SK-N-SH (cell line): Measurements from ENCODE around the gene NOP9. TPM values are rescaled to one million over a fixed set of nuclear protein-coding genes. Genes with fewer than 3 reads are reported as not detected.

Experiments used
- CTCF ChIA-PET: fragments of 300-600, 350-600 bp; formaldehyde crosslinking; extraction: SDS; loops from one replicate; lab custom pipeline; 2021; lab: Yijun Ruan, JAX
- POLR2A ChIA-PET: fragments of 350-600 bp; sonication (Branson Sonifier 250); formaldehyde crosslinking; extraction: SDS; loops from one replicate; lab custom pipeline; 2020; ENCODE audit warnings: antibody characterized with exemption, inconsistent platforms; lab: Yijun Ruan, JAX
- DNase-seq: peaks from one replicate; pipeline ENCODE4 v3.0.0; 2012
- H2AFZ ChIP-seq: fragments of 200-600 bp; sonication (generic); 2 replicates; pipeline ENCODE4 v1.8.1; 2016; ENCODE audit warnings: antibody characterized with exemption, mild to moderate bottlenecking, low read depth
- H3F3A ChIP-seq: fragments of 200-600 bp; sonication (generic); replicated peaks from 2 replicates; pipeline ENCODE3; 2016; ENCODE audit warnings: antibody characterized with exemption, mild to moderate bottlenecking; ENCODE audit not compliant: insufficient read depth
- H3K27ac ChIP-seq, 2 experiments: fragments of 200-500 bp in 1 of 2; fragments of 200-600 bp in 1 of 2; sonication (Bioruptor generic) in 1 of 2; sonication (generic), shearing (Covaris generic) in 1 of 2; 2 replicates each; pipeline versions ENCODE4 v1.5.1 to v1.6.1; 2014 to 2016; ENCODE audit warnings: low read depth in 2 of 2, inconsistent platforms in 1 of 2, low read length in 1 of 2, mild to moderate bottlenecking in 1 of 2, mixed read lengths in 1 of 2
- H3K27me3 ChIP-seq: fragments of 200-600 bp; sonication (generic), shearing (Covaris generic); 2 replicates; pipeline ENCODE4 v1.6.1; 2016; ENCODE audit warnings: mixed run types; ENCODE audit not compliant: insufficient read depth
- H3K36me3 ChIP-seq, 2 experiments: fragments of 200-500 bp in 1 of 2; fragments of 200-600 bp in 1 of 2; sonication (Bioruptor generic) in 1 of 2; sonication (generic) in 1 of 2; replicated peaks in 1 of 2; 2 replicates each; pipeline versions ENCODE3 to v1.5.1; 2014 to 2016; ENCODE audit warnings: low read length in 1 of 2, mild to moderate bottlenecking in 1 of 2; ENCODE audit not compliant: insufficient read depth in 2 of 2, control insufficient read depth in 1 of 2
- H3K4me1 ChIP-seq, 2 experiments: fragments of 200-500 bp in 1 of 2; fragments of 200-600 bp in 1 of 2; sonication (Bioruptor generic) in 1 of 2; sonication (generic), shearing (Covaris generic) in 1 of 2; 2 replicates each; pipeline versions ENCODE4 v1.5.1 to v1.6.1; 2014 to 2016; ENCODE audit warnings: low read depth in 1 of 2, low read length in 1 of 2, mixed run types in 1 of 2; ENCODE audit not compliant: insufficient read depth in 2 of 2, control insufficient read depth in 1 of 2
- H3K4me2 ChIP-seq: fragments of 200-600 bp; sonication (generic), shearing (Covaris generic); 2 replicates; pipeline ENCODE4 v1.6.1; 2017; ENCODE audit warnings: mixed run types
- H3K4me3 ChIP-seq, 2 experiments: fragments of 200-500 bp in 1 of 2; fragments of 200-600 bp in 1 of 2; sonication (Bioruptor generic) in 1 of 2; sonication (generic), shearing (Covaris generic) in 1 of 2; 2 replicates each; pipeline versions ENCODE4 v1.5.1 to v1.8.1; 2014 to 2016; ENCODE audit warnings: low read depth in 2 of 2, inconsistent platforms in 1 of 2, low read length in 1 of 2, mild to moderate bottlenecking in 1 of 2, mixed read lengths in 1 of 2, moderate library complexity in 1 of 2
- H3K79me2 ChIP-seq: fragments of 200-600 bp; sonication (generic); 2 replicates; pipeline ENCODE4 v1.8.1; 2017; ENCODE audit warnings: mild to moderate bottlenecking; ENCODE audit not compliant: insufficient read depth
- H3K9ac ChIP-seq: fragments of 200-600 bp; sonication (generic); 2 replicates; pipeline ENCODE4 v1.6.1; 2017; ENCODE audit warnings: mixed run types
- H3K9me2 ChIP-seq: fragments of 200-600 bp; sonication (generic); 2 replicates; pipeline ENCODE4 v1.6.1; 2017; ENCODE audit warnings: mixed run types
- H3K9me3 ChIP-seq: fragments of 200-600 bp; sonication (generic); 2 replicates; pipeline ENCODE4 v1.6.1; 2017; ENCODE audit warnings: mixed run types, mild to moderate bottlenecking, moderate library complexity
- H4K20me1 ChIP-seq: fragments of 200-600 bp; sonication (generic); 2 replicates; pipeline ENCODE4 v1.6.1; 2017; ENCODE audit warnings: mild to moderate bottlenecking, mixed run types; ENCODE audit not compliant: insufficient read depth
- CHD2 ChIP-seq: fragments of 150-350 bp; IDR thresholded peaks from 2 replicates; pipeline ENCODE4 v1.6.1; 2018; ENCODE audit warnings: low read length; ENCODE audit not compliant: partially characterized antibody
- EP300 ChIP-seq, 2 experiments: IDR thresholded peaks; 2 replicates each; pipeline versions ENCODE4 v1.4.0 to v1.6.1; 2012; ENCODE audit warnings: borderline replicate concordance in 1 of 2, low read depth in 1 of 2, low read length in 1 of 2
- EZH2phosphoT487 ChIP-seq: fragments of 200-600 bp; sonication (generic); IDR thresholded peaks from 2 replicates; pipeline ENCODE4 v1.6.1; 2017; ENCODE audit warnings: low read depth, mixed run types, mild to moderate bottlenecking, antibody characterized with exemption, moderate library complexity, borderline replicate concordance
- FOXJ3 ChIP-seq: sonication (generic); formaldehyde crosslinking; IDR thresholded peaks from 2 replicates; pipeline ENCODE4 v1.5.1; 2020; ENCODE audit warnings: mild to moderate bottlenecking, missing genetic modification reagents
- GATA2 ChIP-seq: sonication (generic); formaldehyde crosslinking; IDR thresholded peaks from 2 replicates; pipeline ENCODE4 v1.5.0; 2020; ENCODE audit warnings: mild to moderate bottlenecking, missing genetic modification reagents
- MEF2A ChIP-seq: IDR thresholded peaks from 2 replicates; pipeline ENCODE4 v1.4.0; 2012; ENCODE audit warnings: low read depth, borderline replicate concordance
- REST ChIP-seq: IDR thresholded peaks from 2 replicates; pipeline ENCODE4 v1.6.1; 2012; ENCODE audit warnings: mild to moderate bottlenecking, low read depth, low read length, moderate library complexity
- TAF1 ChIP-seq: IDR thresholded peaks from 2 replicates; pipeline ENCODE4 v1.6.1; 2012; ENCODE audit warnings: low read depth, mild to moderate bottlenecking, low read length, moderate library complexity, borderline replicate concordance
- TEAD4 ChIP-seq: IDR thresholded peaks from 2 replicates; pipeline ENCODE4 v1.4.0; 2012; ENCODE audit warnings: mild to moderate bottlenecking, borderline replicate concordance; ENCODE audit not compliant: insufficient read depth
- USF2 ChIP-seq: fragments of 150-350 bp; IDR thresholded peaks from 2 replicates; pipeline ENCODE4 v1.6.1; 2017; ENCODE audit warnings: antibody characterized with exemption, low read length, low read depth, borderline replicate concordance
- WGBS: methylation state at CpG from one replicate; pipeline ENCODE4 v1.1.6; 2017; ENCODE audit warnings: low lambda C conversion rate; 5-methylcytosine and 5-hydroxymethylcytosine counted together
- polyA plus RNA-seq, 3 experiments: library from polyadenylated mRNA; depleted of rRNA; stranded (reverse); fragments of >200 nt; gene quantifications; 2 replicates each; pipeline ENCODE4 v1.2.3, GENCODE V29; 2012
- TF ChIP-seq, protein P1 (sequence below): fragments of 150-350 bp; IDR thresholded peaks from 2 replicates; pipeline ENCODE4 v1.6.1; 2016; ENCODE audit warnings: mild to moderate bottlenecking, low read depth, low read length

NOP9 gene
- polyA plus RNA-seq, 1 of the 3 experiments (the other 2 are of a cell fraction): 11.9 TPM

DNA sequence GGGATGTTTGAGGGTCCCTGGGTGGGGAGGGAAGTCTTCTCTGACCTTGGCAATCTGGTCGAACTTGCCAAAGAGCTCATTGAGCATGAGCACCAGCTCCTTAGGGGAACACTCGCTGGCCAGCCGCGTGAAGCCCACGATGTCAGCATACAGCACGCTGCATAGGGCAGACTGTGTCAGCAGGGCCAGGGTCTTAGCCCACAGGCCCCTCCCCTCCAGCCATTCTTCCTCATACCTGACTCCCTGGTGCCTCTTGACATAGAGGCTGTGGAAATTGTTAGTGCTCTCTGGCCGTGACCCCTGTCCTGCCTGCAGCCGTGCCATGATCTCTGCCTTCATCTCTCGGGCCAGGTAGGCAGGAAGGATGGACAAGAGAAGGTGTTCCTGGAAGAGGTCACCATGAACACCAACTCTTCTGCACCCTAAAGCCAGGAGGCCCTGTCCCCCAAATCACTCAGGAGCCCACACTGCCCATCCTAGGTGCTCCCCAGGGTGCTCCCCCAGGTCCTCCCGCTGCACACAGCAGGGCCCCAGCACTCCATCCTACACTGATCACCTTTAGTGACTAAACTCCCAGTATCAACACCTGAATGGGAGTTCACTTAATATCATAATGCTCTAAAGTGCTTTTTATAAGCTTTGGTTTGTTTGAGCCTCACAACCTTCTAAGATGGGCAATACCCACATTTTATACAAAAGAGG, 31.5 kb downstream of the NOP9 start:
- ChIA-PET POLR2A (interaction anchor here (1.2 kb wide), 1 partner anchor 101 kb away, joined by 3 read pairs; no protein-coding TSS in a partner anchor), CTCF (interaction anchor here (0.7 to 12.7 kb wide), 14 partner anchors 10 to 115 kb away, joined by 3 to 445 read pairs (median 4); partner anchors contain the start of genes CBLN3, CIDEB, DHRS1 and KHNYN)
- no peak overlapping the region for H3K4me3 ChIP-seq
- H3K4me1 ChIP-seq: peaks cover 0 to 21% of the 10 kb centered on the region in 2 experiments; a peak in 1 of 4 replicates
- H3F3A ChIP-seq: no peaks in the 10 kb centered on the region
- H4K20me1 ChIP-seq: no peaks in the 10 kb centered on the region
- no peak overlapping the region for H3K9ac ChIP-seq
- H3K36me3 ChIP-seq: no peaks in the 10 kb centered on the region
- H3K4me2 ChIP-seq: no peak overlapping the region
- no peaks in the 10 kb centered on the region for H3K9me2 ChIP-seq
- H3K27ac ChIP-seq: no peak overlapping the region
- H3K27me3 ChIP-seq: peaks cover 23% of the 10 kb centered on the region
- WGBS: 82% methylated on average over 9 of the region's 10 CpGs
- H2AFZ ChIP-seq: no peak overlapping the region
- DNase-seq: no peak
- no peaks in the 10 kb centered on the region for H3K9me3 ChIP-seq
- no peaks in the 10 kb centered on the region for H3K79me2 ChIP-seq
- TF ChIP-seq TAF1: no peak
- TF ChIP-seq MEF2A: no peak
- no peak for TF ChIP-seq CHD2
- TF ChIP-seq GATA2 (CRISPR knock-in tag): no peak
- TF ChIP-seq, protein P1, sequence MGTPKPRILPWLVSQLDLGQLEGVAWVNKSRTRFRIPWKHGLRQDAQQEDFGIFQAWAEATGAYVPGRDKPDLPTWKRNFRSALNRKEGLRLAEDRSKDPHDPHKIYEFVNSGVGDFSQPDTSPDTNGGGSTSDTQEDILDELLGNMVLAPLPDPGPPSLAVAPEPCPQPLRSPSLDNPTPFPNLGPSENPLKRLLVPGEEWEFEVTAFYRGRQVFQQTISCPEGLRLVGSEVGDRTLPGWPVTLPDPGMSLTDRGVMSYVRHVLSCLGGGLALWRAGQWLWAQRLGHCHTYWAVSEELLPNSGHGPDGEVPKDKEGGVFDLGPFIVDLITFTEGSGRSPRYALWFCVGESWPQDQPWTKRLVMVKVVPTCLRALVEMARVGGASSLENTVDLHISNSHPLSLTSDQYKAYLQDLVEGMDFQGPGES: no peak
- no peak for TF ChIP-seq EP300 (IDR thresholded peaks at IDR 0.05; ENCODE audit: borderline replicate concordance in 1 of 2, low read depth in 1 of 2, low read length in 1 of 2)
- no peak for TF ChIP-seq REST
- TF ChIP-seq EZH2phosphoT487: no peak
- TF ChIP-seq FOXJ3 (CRISPR knock-in tag): no peak
- no peak for TF ChIP-seq USF2
- TF ChIP-seq TEAD4: no peak
- TF ChIP-seq, all 33 proteins: peak for 0
